NCI-H1417 treated with DMSO at 0.1 percent for 48 hours (cell line): ENCODE data around the gene KIAA0930.
A peak's percentile ranks its signal among the peaks of the same experiment; 100 is the strongest.

Experiments used
- DNase-seq: peaks from one replicate; lab custom pipeline; 2025; lab: John Stamatoyannopoulos, UW

Gene KIAA0930

DNA sequence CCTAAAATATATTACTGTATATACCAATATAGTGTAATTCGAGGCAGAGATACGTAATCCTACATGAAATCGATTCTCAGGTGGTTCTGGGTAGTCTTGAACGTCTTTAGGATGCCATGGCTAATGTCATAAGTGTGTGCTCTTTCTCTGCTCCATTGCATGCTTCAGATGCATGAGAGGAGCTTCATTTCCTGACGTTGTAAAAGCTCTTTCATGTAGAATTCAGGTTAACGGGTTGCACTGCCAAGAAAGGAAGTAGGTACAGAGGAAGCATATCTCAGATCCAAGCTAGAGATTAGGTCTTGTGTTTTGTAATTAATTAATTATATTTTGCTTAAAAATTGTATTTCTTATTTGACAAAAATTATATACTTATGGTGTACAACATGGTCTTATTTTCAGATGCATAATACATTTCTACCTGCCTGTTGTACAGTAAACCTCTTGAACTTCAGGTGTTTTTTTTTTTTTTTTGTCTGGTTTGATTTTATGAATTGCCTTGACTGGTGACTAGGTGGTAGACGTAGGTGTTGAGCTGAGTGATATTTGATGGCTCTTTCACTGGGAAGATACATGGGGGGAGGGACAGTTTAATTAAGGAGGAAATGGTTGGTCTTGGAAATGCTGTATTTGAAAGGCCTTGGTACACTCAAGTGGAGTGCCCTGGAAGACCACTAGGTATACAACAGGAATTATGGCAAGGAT lies 67.7 kb downstream of the KIAA0930 start:
- no peak for DNase-seq

DNA sequence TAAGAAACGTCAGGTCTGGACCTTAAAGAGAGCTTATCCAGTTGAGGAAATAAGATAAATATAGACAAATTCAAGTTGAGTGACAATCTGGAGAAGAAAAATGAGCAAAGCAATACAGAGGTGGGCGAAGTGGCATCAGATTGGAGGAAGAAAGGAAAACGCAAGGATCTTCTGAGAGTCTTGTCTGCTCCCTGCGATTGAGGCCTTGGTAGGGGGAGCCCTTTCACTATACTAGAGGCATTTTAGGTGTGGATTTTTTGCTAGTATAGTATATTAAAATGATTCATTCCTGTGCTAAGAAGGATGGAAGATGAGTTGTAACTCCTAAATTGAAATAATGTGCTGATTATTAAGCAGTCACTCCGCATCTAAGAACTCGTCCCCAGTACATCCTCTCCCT lies 68.9 kb downstream of the KIAA0930 start:
- DNase-seq: no peak

DNA sequence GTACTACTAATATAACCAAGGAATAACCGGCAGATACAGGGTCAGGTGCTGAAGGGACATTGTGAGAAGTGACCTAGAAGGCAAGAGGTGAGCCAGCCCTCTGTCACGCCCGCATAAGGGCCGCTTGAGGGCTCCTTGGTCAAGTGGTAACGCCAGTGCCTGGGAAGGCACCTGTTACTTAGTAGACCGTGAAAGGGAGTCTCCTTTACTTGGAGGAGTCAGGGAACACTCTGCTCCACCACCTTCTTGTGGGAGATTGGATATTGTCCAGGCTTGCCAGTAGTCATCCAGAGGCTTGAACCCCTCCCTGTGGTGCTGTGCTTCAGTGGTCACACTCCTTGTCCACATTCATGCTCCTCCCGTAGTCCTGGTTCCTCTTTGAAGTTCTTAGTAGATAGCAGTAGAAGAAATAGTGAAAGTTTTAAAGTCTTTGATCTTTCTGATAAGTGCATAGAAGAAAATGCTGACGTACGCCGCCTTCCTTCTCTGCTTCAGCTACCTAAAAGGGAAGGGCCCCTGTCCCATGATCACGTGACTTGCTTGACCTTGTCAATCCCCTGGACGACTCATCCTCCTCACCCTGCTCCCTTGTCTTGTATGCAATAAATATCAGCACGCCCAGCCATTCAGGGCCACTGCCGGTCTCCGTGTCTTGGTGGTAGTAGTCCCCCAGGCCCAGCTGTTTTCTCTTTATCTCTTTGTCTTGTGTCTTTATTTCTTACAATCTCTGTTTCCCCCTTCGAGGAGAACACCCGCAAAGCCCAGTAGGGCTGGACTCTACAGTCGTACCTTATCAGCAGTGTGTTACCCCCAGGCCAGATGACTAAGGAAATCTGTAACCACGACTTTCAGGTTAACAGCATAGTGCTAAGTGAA lies 70.9 kb downstream of the KIAA0930 start:
- DNase-seq: no peak

DNA sequence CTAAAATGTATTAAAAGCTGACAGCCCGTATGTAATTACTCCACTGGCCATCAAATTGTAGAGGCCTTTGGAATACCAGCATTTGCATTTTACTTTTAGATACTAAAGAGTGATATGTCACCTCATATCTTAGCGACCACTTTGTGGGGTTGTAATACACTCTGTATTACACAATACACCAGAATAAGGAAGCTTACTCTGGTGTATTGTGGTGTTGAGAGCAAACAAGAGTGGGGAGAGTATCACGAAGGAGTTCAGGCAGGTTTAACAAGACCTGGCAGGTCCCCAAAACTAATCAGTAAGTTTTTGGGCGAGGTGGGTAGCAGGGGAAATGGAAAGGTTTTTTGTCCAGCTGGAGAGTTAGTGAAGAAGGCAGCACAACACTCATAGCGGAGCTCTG lies 73.8 kb downstream of the KIAA0930 start:
- no peak for DNase-seq

DNA sequence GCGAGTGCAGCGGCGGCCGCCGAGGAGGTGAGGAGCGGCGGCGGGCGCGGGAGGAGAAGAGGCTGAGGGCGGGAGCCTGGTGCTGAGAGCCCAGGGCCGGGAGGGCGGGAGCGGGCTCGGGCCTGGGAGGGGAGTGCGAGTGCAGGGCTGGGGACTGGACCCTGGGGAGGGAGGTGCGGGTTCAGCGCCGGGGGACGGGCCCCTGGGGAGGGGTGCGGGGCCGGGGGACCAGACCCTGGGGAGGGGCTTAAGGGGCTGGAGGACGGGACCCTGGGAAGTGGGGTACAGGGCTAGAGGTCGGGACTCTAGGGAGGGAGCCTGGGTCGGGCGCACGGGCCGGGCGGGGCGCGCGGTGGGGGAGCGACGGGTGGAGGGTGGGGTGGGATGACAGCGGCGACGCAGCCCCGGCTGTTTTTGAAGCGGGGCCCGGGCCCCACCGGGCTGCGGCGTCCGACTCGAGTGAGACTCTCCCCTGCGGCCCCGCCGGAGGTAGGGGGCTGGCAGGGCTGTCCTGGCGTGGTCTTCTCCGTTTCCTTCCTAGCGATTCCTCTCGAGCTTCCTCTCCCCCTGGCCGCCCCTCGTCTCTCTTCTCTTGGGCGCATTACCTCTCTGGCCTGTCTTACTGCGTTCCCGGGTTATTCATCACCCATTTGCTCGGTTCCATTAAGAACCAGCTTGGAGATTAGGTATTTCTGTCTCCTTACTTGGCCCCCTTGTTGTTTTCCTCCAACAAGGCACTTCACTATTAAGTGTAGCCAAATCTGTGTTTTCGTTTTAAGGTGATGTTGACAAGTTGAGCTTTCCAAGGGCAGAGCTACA lies 76.2 kb downstream of the KIAA0930 start:
- DNase-seq: no peak

DNA sequence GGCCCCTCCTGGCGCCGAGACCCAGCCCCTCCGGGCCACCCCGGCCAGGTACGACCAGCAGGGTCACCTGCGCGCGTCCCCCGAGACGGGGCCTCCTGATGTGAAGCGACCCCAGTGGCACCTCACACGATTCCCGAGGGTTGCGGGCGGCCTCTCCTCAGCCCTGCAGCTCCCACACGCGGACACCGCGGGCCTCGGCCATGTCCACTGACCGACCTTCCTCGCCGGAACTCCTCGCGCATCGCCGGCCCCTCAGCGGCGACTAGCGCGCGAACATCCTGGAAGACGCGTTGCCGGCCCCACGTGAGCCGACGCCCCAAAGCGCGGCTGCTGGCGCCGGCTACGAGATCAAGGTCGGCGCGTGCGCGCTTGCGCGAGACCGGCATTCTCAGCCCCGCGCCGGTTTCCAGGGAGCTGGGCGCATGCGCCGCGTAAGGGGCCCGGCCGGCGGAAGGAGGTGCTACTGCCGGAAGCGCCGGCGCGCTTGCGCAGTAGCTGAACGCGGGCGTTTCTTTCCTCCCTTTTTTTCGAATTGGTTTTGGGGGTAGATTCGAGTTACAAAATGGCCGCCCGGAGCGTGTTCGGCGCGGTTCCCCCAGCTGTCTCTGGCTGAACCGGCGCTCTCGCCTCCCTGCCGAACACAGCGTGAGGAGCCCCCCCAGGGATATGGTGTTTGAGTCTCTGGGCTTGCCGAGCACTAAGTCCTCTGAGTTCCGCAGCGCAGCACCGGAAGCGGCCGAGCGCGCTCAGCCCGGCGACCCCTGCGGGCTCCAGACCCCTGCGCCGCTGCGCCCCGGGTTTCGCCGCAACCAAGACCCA lies 77.0 kb downstream of the KIAA0930 start, which contains the start of gene NUP50:
TSS of gene NUP50 (plus strand) at position 475 of the 819 bp plus-strand sequence. CDS start 4,253 bp downstream, outside the sequence.
- peak; percentile 49 for DNase-seq

DNA sequence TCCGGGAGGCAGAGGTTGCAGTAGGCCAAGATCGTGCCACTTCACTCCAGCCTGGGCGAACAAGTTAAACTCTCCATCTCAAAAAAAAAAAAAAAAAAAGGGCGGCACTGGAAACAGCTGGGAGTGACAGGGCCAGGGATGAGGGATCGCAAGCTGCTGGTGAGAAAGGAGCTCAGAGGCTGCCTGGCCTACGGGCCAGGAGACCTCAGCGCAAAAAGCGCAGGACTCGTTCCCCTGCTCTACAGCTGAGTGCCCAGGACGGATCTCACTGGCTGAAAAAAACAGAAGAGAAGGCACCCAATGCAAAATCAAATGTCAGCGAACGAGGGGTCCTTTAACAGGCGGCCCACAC lies 77.6 kb downstream of the KIAA0930 start:
- DNase-seq: no peak

DNA sequence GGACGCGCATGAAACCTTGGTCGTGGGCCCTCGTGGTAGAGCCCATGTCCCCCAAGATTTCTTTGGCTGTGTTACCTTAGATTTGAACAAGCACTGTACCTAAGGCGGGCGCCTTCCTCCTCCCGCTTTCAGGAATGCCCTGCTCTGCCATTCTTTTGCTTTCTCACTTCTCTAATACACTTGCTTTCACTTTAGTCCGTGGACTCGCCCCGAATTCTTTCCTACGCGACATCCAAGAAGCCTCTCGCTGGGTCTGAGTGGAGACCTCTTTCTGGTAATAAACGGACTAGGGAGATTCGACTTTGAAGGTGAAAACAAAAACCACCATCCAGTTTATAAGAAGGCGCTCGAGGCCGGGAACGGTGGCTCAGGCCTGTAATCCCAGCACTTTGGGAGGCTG lies 78.2 kb downstream of the KIAA0930 start:
- DNase-seq: no peak

DNA sequence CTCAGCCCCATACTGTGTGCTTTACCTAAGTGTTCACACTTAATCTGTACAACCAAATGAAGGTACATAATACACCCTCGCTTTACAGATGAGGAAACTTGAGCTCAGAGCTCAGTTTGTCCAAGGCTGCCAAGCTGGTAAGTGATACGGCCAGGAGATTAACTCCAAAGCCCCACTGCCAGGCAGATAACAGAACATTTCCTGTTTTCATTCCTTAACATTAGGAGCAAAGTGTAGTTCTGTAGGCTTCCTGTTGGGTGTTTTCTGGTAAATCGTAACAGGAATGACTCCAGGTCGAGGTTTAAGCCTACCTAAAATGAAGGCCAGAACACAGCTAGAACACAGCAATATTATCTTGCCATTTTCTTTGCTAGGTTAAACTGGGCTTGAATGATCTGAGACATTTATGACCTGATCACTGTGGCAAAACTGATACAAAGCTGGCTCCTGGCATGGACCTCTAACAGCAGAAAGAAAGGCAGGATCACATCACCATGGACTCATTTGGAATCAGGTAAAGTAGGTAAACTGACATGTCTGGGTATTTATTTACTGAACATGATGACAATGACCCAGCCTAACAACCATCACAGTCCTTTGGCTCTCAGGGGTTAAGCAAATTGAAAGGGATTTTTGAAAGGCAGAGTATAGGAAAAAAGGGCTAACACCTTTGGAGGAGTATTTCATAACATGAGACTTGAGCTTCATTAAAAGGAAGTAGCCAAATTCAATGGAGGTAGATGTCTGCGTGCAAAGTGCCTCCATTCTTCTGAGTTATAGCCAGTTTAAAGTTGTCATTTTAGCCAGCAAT lies 80.8 kb downstream of the KIAA0930 start:
- DNase-seq: no peak

DNA sequence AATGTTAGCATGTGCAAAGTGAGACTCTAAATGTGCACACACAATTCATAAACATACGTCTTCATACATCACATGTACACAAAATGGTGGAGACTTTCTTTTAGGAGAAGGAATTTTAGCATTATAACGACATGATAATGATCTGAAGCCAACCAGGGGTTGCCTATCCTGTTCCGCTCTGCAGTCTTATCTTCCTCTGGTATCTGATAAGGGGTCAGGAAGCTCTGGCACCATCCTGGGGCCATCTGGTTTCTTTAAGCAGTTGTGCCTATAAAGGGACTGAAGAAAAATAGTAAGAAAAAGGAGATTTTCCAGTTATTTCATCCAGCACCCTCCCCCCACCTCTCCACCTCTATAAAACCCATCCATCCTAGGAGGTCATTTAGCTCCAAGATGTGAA lies 82.8 kb downstream of the KIAA0930 start:
- no peak for DNase-seq

DNA sequence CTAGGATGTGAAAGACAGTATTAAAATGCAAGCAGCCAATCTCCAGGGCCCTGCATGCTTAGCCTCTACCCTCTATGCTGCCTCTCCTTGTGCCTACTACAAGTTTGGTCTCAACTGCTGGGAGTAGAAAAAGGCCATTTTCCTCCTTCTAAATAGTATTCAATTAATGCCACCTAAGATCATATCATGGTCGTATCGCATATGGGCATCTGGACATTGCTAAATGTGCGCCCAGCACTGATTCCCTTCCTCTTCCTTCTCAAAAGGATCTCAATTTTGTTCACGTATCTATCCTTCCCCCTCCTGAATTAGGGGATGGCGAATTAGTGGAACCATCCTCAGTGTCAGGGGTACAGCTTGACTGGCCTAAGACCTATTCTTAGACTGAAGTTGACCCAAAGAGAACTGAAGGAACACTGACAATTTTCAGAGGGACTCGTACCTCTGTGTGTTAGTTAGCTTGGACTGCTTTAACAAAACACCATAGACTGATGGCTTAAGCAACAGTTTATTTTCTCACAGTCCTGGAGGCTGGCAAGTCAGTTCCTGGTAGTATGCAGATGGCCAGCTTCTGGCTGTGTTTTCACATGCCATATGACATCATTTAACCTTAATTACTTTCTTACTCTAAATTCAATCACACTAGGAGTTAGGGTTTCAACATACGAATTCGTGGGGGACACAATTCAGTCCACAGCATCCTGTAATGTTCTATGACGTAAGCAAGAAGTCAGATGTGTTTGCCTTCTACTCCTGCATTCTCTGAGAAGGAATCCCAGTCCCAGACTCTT lies 85.4 kb downstream of the KIAA0930 start:
- no peak for DNase-seq

DNA sequence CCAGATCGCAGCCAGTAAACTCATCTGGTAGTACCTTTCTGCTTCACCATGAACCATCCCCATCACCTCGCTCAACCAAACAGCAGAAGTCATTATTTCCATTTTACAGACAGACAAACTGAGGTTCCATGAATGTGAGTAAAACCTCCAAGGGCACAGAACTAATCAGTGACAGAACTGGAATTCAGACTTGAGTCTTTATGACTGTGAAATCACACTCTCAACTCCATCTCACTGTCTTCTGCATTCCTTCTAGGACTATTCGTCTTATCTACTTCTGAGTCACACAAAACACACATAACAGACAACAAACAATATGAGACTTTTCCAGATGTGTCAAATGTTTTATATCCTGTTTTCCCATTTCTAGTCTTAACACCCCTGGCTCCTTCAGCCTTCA lies 86.3 kb downstream of the KIAA0930 start:
- no peak for DNase-seq

DNA sequence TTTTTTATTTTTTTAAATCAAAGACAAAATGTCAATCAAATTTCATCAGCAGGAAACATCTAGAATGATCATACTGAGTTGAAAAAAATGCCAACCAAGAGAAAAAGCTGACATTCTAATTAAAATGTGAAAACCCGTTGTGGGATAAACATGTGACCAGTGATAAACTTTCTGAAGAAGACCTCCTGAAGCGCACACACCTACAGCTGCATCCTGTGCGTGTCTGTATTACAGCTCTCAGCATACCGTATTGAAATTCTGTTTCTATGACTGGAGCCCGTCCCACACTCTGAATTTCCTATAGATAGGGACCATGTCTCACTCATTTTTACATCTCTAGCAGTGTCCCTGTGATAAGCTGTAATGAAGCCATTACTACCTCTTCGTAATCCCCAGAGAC lies 89.2 kb downstream of the KIAA0930 start:
- no peak for DNase-seq

DNA sequence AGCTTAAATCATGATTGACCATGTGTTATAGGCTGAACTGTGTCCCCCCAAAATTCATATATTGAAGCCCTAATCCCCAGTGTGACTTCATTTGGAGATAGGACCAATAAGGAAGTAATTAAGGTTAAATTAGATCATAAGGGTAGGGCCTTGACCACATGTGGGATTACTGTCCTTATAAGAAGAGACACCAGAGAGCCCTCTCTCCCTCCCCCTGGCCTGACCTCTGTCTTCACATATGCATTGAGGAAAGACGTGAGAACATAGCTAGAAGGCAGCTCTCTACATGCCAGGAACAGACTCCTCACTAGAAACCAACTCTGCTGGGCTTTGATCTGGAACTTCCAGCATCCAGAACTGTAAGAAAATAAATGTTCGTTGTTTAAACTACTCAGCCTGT lies 90.6 kb downstream of the KIAA0930 start:
- no peak for DNase-seq

DNA sequence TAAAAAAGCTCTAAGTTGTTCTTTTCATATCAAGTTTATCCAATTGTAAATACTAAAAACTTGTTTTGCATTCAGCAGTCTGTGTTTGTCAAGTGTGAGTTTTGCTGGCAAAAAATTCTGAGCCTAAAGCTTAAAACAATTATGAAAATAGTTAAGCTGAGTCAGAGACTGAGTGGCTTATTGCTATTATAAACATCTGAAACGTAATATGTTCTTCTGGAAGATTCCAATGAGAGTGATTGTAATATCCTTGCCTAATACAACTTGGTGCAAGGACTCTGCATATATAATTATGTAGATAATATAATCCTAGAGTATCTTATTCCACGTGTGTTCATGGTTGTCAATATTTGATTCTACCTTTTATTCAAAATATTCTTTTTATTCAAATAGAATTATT lies 91.0 kb downstream of the KIAA0930 start:
- no peak for DNase-seq

DNA sequence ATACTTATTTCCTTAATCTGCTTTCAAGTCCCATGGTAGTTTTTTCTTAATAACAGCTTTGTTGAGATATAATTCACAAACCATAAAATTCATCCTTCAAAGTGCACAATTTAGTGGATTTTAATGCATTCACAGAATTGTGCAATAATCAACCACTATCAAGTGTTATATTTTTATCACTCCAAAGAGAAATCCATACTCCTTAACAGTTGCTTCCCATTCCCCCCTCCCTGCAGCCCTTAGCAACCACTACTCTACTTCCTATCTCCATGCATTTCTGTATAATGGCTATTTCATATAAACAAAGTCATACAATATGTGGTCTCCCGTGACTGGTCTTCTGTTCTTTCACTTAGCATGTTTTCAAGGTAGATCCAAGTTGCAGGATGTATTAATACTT lies 95.8 kb downstream of the KIAA0930 start:
- DNase-seq: no peak

DNA sequence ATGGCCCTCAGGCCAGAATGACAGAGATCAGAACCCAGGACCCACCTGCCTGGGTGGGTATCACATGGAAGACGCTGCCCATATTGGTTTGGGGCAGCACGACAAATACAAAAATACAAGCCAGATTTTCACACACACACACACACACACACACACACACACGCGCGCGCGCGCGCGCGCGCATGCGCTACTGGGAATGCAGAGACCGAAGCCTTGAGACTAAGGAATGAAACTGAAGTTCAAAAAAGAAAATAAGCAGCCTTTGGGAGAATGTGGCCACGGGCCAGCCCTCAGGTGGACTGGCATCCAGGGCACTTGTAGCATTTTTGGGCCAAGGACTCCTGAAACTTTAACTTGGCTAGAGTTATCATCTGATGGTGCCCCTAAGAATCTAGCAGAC lies 98.3 kb downstream of the KIAA0930 start:
- DNase-seq: no peak
